Activated gamma-delta T cell (primary cell): ENCODE data around the gene THAP7.
"Not testable (repeated sequence)": the region's sequence is repeated elsewhere in the genome, so short reads cannot be mapped to it uniquely, and the experiment has no call there.

Source experiments
- DNase-seq: peaks from one replicate; lab custom pipeline; 2025; lab: John Stamatoyannopoulos, UW
- total RNA-seq, 2 donors: gene quantifications; one replicate each; lab custom pipeline; 2026; lab: John Stamatoyannopoulos, UW

THAP7 gene
- total RNA-seq, result 49.9 to 59.5 reads per million in 2 donors

- peak; percentile 95 for DNase-seq
Measured at GRCh38 chr22:21001601-21002325, at the start of gene THAP7. TSS of gene THAP7 (minus strand) at chr22:21002118. CDS start at chr22:21001911, 207 bp downstream.

GRCh38 chr22:21051145-21051830 is 49.4 kb upstream of the THAP7 start:
- DNase-seq, result no peak

- not testable (repeated sequence) for DNase-seq
Measured at GRCh38 chr22:21048965-21049364, 47.0 kb upstream of the THAP7 start.

GRCh38 chr22:21048448-21048847 is 46.5 kb upstream of the THAP7 start:
- not testable (repeated sequence) for DNase-seq

GRCh38 chr22:21047730-21048129 is 45.8 kb upstream of the THAP7 start:
- no peak for DNase-seq

GRCh38 chr22:21047035-21047661 is 45.2 kb upstream of the THAP7 start:
- no peak for DNase-seq

GRCh38 chr22:21045585-21046294 is 43.8 kb upstream of the THAP7 start, which contains the start of gene LRRC74B:
TSS of gene LRRC74B (plus strand) at chr22:21045946. CDS start at chr22:21045987, 41 bp downstream.
- no peak for DNase-seq

- no peak for DNase-seq
Measured at GRCh38 chr22:21044931-21045584, 43.1 kb upstream of the THAP7 start.

GRCh38 chr22:21043860-21044535 is 42.1 kb upstream of the THAP7 start:
- no peak for DNase-seq

GRCh38 chr22:21042978-21043859 is 41.3 kb upstream of the THAP7 start:
- no peak for DNase-seq

- DNase-seq, result no peak
Measured at GRCh38 chr22:21041937-21042336, 40.0 kb upstream of the THAP7 start.

- not testable (repeated sequence) for DNase-seq
Measured at GRCh38 chr22:21039158-21039557, 37.2 kb upstream of the THAP7 start.

- no peak for DNase-seq
Measured at GRCh38 chr22:21038405-21038804, 36.5 kb upstream of the THAP7 start.

GRCh38 chr22:21034989-21035388 is 33.1 kb upstream of the THAP7 start:
- DNase-seq, result no peak

- no peak for DNase-seq
Measured at GRCh38 chr22:21033895-21034294, 32.0 kb upstream of the THAP7 start.

GRCh38 chr22:21032868-21033688 is 31.2 kb upstream of the THAP7 start:
- DNase-seq, result no peak

GRCh38 chr22:21032037-21032867 is 30.3 kb upstream of the THAP7 start, which contains the start of gene SLC7A4:
TSS of gene SLC7A4 (minus strand) at chr22:21032561. CDS start at chr22:21031812, 749 bp downstream.
- DNase-seq, result no peak

GRCh38 chr22:21031545-21032036 is 29.7 kb upstream of the THAP7 start:
- no peak for DNase-seq
